OCI-LY1 (cell line): ENCODE measurements around the gene CDH22.

Experiments
- H2AFZ ChIP-seq: fragments of 200-600 bp; sonication (generic), shearing (Covaris generic); 2 replicates; pipeline ENCODE4 v1.6.0; 2014; ENCODE audit warnings: antibody characterized with exemption, mild to moderate bottlenecking, low read length
- H3F3A ChIP-seq: fragments of 200-600 bp; sonication (generic), shearing (Covaris generic); 2 replicates; pipeline ENCODE4 v1.6.0; 2014; ENCODE audit warnings: mild to moderate bottlenecking, antibody characterized with exemption, low read length, moderate library complexity; ENCODE audit not compliant: insufficient read depth
- H3K27ac ChIP-seq: fragments of 200-600 bp; sonication (generic); 2 replicates; pipeline ENCODE4 v1.5.1; 2014; ENCODE audit warnings: low read length, mixed run types, mild to moderate bottlenecking, low read depth; ENCODE audit not compliant: poor library complexity, severe bottlenecking
- H3K27me3 ChIP-seq: fragments of 200-600 bp; sonication (generic); 2 replicates; pipeline ENCODE4 v1.6.0; 2014; ENCODE audit warnings: antibody characterized with exemption, mild to moderate bottlenecking, low read length, moderate library complexity; ENCODE audit not compliant: insufficient read depth
- H3K36me3 ChIP-seq: fragments of 200-600 bp; sonication (generic); 2 replicates; pipeline ENCODE4 v1.6.1; 2014; ENCODE audit warnings: mild to moderate bottlenecking, antibody characterized with exemption, low read length, moderate library complexity, mixed read lengths; ENCODE audit not compliant: insufficient read depth
- H3K4me1 ChIP-seq: fragments of 200-600 bp; sonication (generic); 2 replicates; pipeline ENCODE4 v1.5.1; 2014; ENCODE audit warnings: mild to moderate bottlenecking, low read length, moderate library complexity; ENCODE audit not compliant: insufficient read depth, severe bottlenecking
- H3K4me2 ChIP-seq: fragments of 200-600 bp; sonication (generic), shearing (Covaris generic); 2 replicates; pipeline ENCODE4 v1.6.1; 2014; ENCODE audit warnings: low read length
- H3K4me3 ChIP-seq: fragments of 200-600 bp; sonication (generic); 2 replicates; pipeline ENCODE4 v1.5.1; 2014; ENCODE audit warnings: low read length, low read depth, mild to moderate bottlenecking, mixed read lengths; ENCODE audit not compliant: poor library complexity, severe bottlenecking
- H3K79me2 ChIP-seq: fragments of 200-600 bp; shearing (Covaris generic); 2 replicates; pipeline ENCODE4 v1.6.1; 2016; ENCODE audit warnings: mixed run types, low read length, mixed read lengths; ENCODE audit not compliant: insufficient read depth
- H3K9ac ChIP-seq: fragments of 200-600 bp; sonication (generic), shearing (Covaris generic); 2 replicates; pipeline ENCODE4 v1.6.1; 2014; ENCODE audit warnings: mild to moderate bottlenecking, low read length, mixed read lengths
- H3K9me2 ChIP-seq: fragments of 200-600 bp; sonication (generic), shearing (Covaris generic); 2 replicates; pipeline ENCODE4 v1.6.1; 2014; ENCODE audit warnings: low read depth, mild to moderate bottlenecking, low read length, mixed read lengths
- H3K9me3 ChIP-seq: fragments of 200-600 bp; shearing (Covaris generic); 2 replicates; pipeline ENCODE4 v1.6.1; 2014; ENCODE audit warnings: low read length, mixed read lengths
- H4K20me1 ChIP-seq: fragments of 200-600 bp; sonication (generic), shearing (Covaris generic); 2 replicates; pipeline ENCODE4 v1.6.0; 2016; ENCODE audit warnings: mild to moderate bottlenecking, low read length; ENCODE audit not compliant: insufficient read depth
- CTCF ChIP-seq: fragments of 200-600 bp; sonication (generic), shearing (Covaris generic); IDR thresholded peaks from 2 replicates; pipeline ENCODE4 v1.5.1; 2017; ENCODE audit warnings: mild to moderate bottlenecking, antibody characterized with exemption, low read length, moderate library complexity, mixed read lengths
- EZH2 ChIP-seq: fragments of 200-600 bp; sonication (generic), shearing (Covaris generic); IDR thresholded peaks from 2 replicates; pipeline ENCODE4 v1.8.0; 2017; ENCODE audit warnings: borderline replicate concordance, mixed run types, mild to moderate bottlenecking, antibody characterized with exemption, low read length, moderate library complexity, mixed read lengths

Gene CDH22

DNA sequence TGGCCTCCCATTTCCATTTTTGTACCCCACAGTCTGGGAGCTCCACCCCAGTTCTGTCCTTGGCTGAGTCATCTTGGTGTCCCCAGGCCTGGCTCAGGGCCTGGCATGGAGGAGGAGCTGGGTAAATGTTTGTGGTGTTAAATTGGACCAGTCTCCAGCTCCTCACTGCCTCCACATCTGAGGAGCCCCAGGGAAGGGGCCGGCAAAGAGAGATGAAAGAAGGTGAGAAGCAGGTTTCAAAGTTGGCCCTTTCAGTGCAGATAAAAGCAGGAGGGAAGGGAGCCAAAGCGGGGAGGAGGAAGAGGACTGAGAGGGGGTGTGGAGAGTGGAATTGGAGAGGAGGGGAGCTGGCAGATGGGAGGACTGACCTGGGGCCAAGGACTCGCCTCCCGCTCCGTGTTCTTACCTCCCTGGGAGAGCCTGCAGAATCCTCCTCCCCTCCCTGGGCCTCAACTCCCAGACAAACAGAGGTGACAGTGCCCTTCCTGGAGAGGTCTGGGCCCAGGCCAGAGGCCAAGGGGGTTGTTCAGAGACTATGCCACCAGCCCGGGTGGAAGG lies 101.2 kb downstream of the CDH22 start:
- H3K4me1 ChIP-seq = no peaks in the 10 kb centered on the region
- no peak overlapping the region for H3K27ac ChIP-seq
- H4K20me1 ChIP-seq = no peaks in the 10 kb centered on the region
- H3K4me2 ChIP-seq = no peak overlapping the region
- H3K9ac ChIP-seq = no peak overlapping the region
- no peak overlapping the region for H2AFZ ChIP-seq
- H3K27me3 ChIP-seq = peaks cover 6% of the 10 kb centered on the region; the same call in 1 of the 2 replicates
- no peaks in the 10 kb centered on the region for H3K9me2 ChIP-seq
- no peak for TF ChIP-seq CTCF
- TF ChIP-seq EZH2 = no peak
- H3F3A ChIP-seq = no peaks in the 10 kb centered on the region
- no peaks in the 10 kb centered on the region for H3K36me3 ChIP-seq
- no peak overlapping the region for H3K4me3 ChIP-seq
- H3K9me3 ChIP-seq = no peaks in the 10 kb centered on the region
- H3K79me2 ChIP-seq = no peaks in the 10 kb centered on the region

DNA sequence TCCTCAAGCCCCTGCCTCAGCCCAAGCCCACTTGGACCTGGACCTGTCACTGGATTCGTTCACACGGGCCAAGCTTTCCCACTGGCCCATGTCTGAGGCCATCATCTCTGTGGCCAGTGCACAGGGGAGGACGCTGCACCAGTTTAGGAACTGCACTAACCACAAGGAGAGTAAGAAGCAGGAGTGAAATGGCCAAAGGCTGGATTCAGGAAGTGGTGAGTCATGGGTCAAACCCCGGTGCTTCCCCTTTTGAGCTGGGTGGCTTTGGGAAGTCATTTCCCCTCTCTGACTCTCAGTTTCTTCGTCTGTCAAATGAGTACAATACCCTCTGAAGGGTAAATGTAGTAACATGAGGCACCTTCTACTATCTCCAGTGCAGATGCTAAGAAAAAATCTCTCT lies 102.3 kb downstream of the CDH22 start:
- H3K9ac ChIP-seq = no peak overlapping the region
- H3K4me3 ChIP-seq = no peak overlapping the region
- no peaks in the 10 kb centered on the region for H3K9me2 ChIP-seq
- no peaks in the 10 kb centered on the region for H3K4me1 ChIP-seq
- no peaks in the 10 kb centered on the region for H3K36me3 ChIP-seq
- no peaks in the 10 kb centered on the region for H4K20me1 ChIP-seq
- no peaks in the 10 kb centered on the region for H3K79me2 ChIP-seq
- H3K27me3 ChIP-seq = peaks cover 6% of the 10 kb centered on the region; the same call in 1 of the 2 replicates
- TF ChIP-seq CTCF (no peak), EZH2 (no peak)
- H3K9me3 ChIP-seq = no peaks in the 10 kb centered on the region
- H2AFZ ChIP-seq = no peak overlapping the region
- H3K27ac ChIP-seq = no peak overlapping the region
- no peaks in the 10 kb centered on the region for H3F3A ChIP-seq
- no peak overlapping the region for H3K4me2 ChIP-seq

DNA sequence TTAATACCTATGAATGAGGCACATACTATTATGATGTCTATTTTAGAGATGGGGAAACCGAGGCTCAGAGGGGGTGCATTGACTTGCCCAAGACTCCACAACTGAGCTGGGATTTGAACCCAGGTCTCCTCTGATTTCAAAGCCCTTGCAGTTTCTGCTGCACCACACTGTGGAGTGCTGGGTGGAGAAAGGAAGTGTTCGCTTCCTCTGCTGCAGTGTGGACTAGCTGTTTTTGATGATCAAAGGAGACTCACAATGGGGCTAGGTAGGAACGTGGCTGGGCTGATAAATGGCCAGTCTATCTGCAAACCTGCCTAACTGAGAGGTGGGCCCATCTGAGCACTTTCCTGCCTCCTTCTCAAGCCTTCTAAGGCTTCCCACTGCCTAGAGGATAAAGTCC lies 102.9 kb downstream of the CDH22 start:
- Histone ChIP-seq H4K20me1 (no peaks in the 10 kb centered on the region), H3K9me3 (no peaks in the 10 kb centered on the region), H3K9ac (no peak overlapping the region), H3K4me2 (no peak overlapping the region), H3K36me3 (no peaks in the 10 kb centered on the region), H3K27me3 (peaks cover 6% of the 10 kb centered on the region; the same call in 1 of the 2 replicates), H3F3A (no peaks in the 10 kb centered on the region), H3K4me1 (no peaks in the 10 kb centered on the region), H3K27ac (no peak overlapping the region), H3K9me2 (no peaks in the 10 kb centered on the region), H3K4me3 (no peak overlapping the region), H2AFZ (no peak overlapping the region), H3K79me2 (no peaks in the 10 kb centered on the region)
- no peak for TF ChIP-seq CTCF
